ENCODE data around the gene CST9L. TPM values are rescaled to one million over a fixed set of nuclear protein-coding genes. Genes with fewer than 3 reads are reported as not detected.

CST9L gene
- total and polyA plus RNA-seq, 2 donors (not counting 1 experiment from before 2014, with no cell fraction given), result not detected

DNA sequence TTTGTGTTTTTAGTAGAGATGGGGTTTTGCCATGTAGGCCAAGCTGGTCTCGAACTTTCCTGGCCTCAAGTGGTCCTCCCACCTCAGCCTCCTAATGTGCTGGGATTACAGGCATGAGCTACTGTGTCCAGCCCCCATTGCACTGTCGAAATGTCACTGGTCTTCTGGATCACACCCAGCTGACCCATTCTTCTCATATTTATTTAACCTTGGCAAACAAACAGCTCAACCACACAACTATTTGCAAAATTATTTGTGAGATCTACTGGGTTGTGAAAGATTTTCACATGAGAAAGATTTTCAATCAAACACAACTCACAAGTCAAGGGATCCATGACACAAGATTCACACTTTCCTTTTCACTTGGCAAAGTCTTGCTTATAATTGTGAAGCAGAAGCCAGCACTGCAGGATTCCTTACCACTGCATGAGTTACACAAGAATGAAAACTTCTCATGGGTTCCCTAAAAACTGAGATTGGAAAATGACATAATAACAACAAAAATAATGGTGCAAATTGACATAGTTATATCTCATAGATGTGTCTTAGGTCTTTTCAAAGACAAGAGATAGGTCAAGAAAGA, 2.0 kb upstream of the CST9L start:
- Histone ChIP-seq H3K79me2 (ENCODE audit: control insufficient read depth, insufficient read depth, low read length) (no peaks in the 10 kb centered on the region), H3K4me2 (ENCODE audit: extremely low read depth, insufficient read depth, low read length) (no peak overlapping the region), H3K27me3 (ENCODE audit: control insufficient read depth, insufficient read depth, low read length) (no peaks in the 10 kb centered on the region), H3K9me3 (ENCODE audit: control insufficient read depth, insufficient read depth, low read depth, low read length) (no peaks in the 10 kb centered on the region), H3K27ac (ENCODE audit: insufficient read depth, low read length) (no peak overlapping the region), H3K9ac (ENCODE audit: insufficient read depth, low read length) (no peak overlapping the region), H2AFZ (ENCODE audit: low read length) (no peak overlapping the region), H3K4me1 (ENCODE audit: control insufficient read depth, extremely low read depth, insufficient read depth, low read length) (no peaks in the 10 kb centered on the region), H4K20me1 (ENCODE audit: control insufficient read depth, extremely low read depth, insufficient read depth, low read length) (no peaks in the 10 kb centered on the region), H3K4me3 (replicated peaks in 1 of 4; ENCODE audit: control extremely low read depth in 1 of 4, insufficient read depth in 1 of 4, low read depth in 3 of 4, low read length in 4 of 4) (no peak overlapping the region), H3K36me3 (ENCODE audit: control insufficient read depth, insufficient read depth, low read length) (no peaks in the 10 kb centered on the region)
- DNase-seq (ENCODE audit: low read depth in 2 of 2), result no peak
- no peak for TF ChIP-seq CTCF (conservative IDR thresholded peaks at IDR 0.05 in 1 of 2, IDR thresholded peaks at IDR 0.05 in 1 of 2; ENCODE audit: low read depth in 1 of 2, low read length in 2 of 2)
- TF ChIP-seq EZH2 (IDR thresholded peaks at IDR 0.05; ENCODE audit: low read length, missing control alignments), result no peak

- Histone ChIP-seq H3K9ac (ENCODE audit: insufficient read depth, low read length) (no peak overlapping the region), H3K4me2 (ENCODE audit: extremely low read depth, insufficient read depth, low read length) (no peak overlapping the region), H3K9me3 (ENCODE audit: control insufficient read depth, insufficient read depth, low read depth, low read length) (no peaks in the 10 kb centered on the region), H3K4me3 (replicated peaks in 1 of 4; ENCODE audit: control extremely low read depth in 1 of 4, insufficient read depth in 1 of 4, low read depth in 3 of 4, low read length in 4 of 4) (no peak overlapping the region), H3K4me1 (ENCODE audit: control insufficient read depth, extremely low read depth, insufficient read depth, low read length) (no peaks in the 10 kb centered on the region), H3K27me3 (ENCODE audit: control insufficient read depth, insufficient read depth, low read length) (no peaks in the 10 kb centered on the region), H2AFZ (ENCODE audit: low read length) (no peak overlapping the region), H4K20me1 (ENCODE audit: control insufficient read depth, extremely low read depth, insufficient read depth, low read length) (no peaks in the 10 kb centered on the region), H3K27ac (ENCODE audit: insufficient read depth, low read length) (no peak overlapping the region), H3K79me2 (ENCODE audit: control insufficient read depth, insufficient read depth, low read length) (no peaks in the 10 kb centered on the region), H3K36me3 (ENCODE audit: control insufficient read depth, insufficient read depth, low read length) (no peaks in the 10 kb centered on the region)
- TF ChIP-seq EZH2 (IDR thresholded peaks at IDR 0.05; ENCODE audit: low read length, missing control alignments) (no peak), CTCF (conservative IDR thresholded peaks at IDR 0.05 in 1 of 2, IDR thresholded peaks at IDR 0.05 in 1 of 2; ENCODE audit: low read depth in 1 of 2, low read length in 2 of 2) (no peak)
- no peak for DNase-seq (ENCODE audit: low read depth in 2 of 2)
Measured at GRCh38 chr20:23569570-23569969, 1.3 kb upstream of the CST9L start.

GRCh38 chr20:23568971-23569330, 667 bp upstream of the CST9L start:
- H3K27ac ChIP-seq (ENCODE audit: insufficient read depth, low read length), result no peak overlapping the region
- no peak for DNase-seq (ENCODE audit: low read depth in 2 of 2)
- H3K4me3 ChIP-seq (replicated peaks in 1 of 4; ENCODE audit: control extremely low read depth in 1 of 4, insufficient read depth in 1 of 4, low read depth in 3 of 4, low read length in 4 of 4), result no peak overlapping the region
- H3K79me2 ChIP-seq (ENCODE audit: control insufficient read depth, insufficient read depth, low read length), result no peaks in the 10 kb centered on the region
- H3K4me2 ChIP-seq (ENCODE audit: extremely low read depth, insufficient read depth, low read length), result no peak overlapping the region
- TF ChIP-seq CTCF (conservative IDR thresholded peaks at IDR 0.05 in 1 of 2, IDR thresholded peaks at IDR 0.05 in 1 of 2; ENCODE audit: low read depth in 1 of 2, low read length in 2 of 2) (no peak), EZH2 (IDR thresholded peaks at IDR 0.05; ENCODE audit: low read length, missing control alignments) (no peak)
- H3K36me3 ChIP-seq (ENCODE audit: control insufficient read depth, insufficient read depth, low read length), result no peaks in the 10 kb centered on the region
- H4K20me1 ChIP-seq (ENCODE audit: control insufficient read depth, extremely low read depth, insufficient read depth, low read length), result no peaks in the 10 kb centered on the region
- no peaks in the 10 kb centered on the region for H3K9me3 ChIP-seq (ENCODE audit: control insufficient read depth, insufficient read depth, low read depth, low read length)
- H3K4me1 ChIP-seq (ENCODE audit: control insufficient read depth, extremely low read depth, insufficient read depth, low read length), result no peaks in the 10 kb centered on the region
- H3K27me3 ChIP-seq (ENCODE audit: control insufficient read depth, insufficient read depth, low read length), result no peaks in the 10 kb centered on the region
- H3K9ac ChIP-seq (ENCODE audit: insufficient read depth, low read length), result no peak overlapping the region
- H2AFZ ChIP-seq (ENCODE audit: low read length), result no peak overlapping the region
